HCT116 (cell line): ENCODE measurements around the gene NCSTN. TPM values are rescaled to one million over a fixed set of nuclear protein-coding genes. Genes with fewer than 3 reads are reported as not detected.

ENCODE experiments used
- ATAC-seq: fragments of 200-7000 bp; cut with Tn5 transposase; 2 replicates; pipeline ENCODE4 v1.9.1; 2020; ENCODE audit warnings: mild to moderate bottlenecking, moderate library complexity
- BruUV-seq: library from RNA; stranded (reverse); fragments of 400-500 nt; replicated peaks from 2 replicates; lab custom pipeline; 2021; lab: Mats Ljungman, UMichigan
- CTCF ChIA-PET: fragments of 300-600 bp; sonication (Branson Sonifier 250); formaldehyde crosslinking; loops from one replicate; lab custom pipeline; 2021; ENCODE audit warnings: antibody characterized with exemption; lab: Charles Lee
- POLR2A ChIA-PET: fragments of 300-600, 350-600 bp; sonication (Branson Sonifier 250); formaldehyde crosslinking; loops from one replicate; lab custom pipeline; 2021; ENCODE audit warnings: antibody characterized with exemption; lab: Charles Lee
- RAD21 ChIA-PET, 2 experiments: fragments of 300-600 bp; sonication (Branson Sonifier 250); formaldehyde crosslinking; loops; one replicate each; lab custom pipeline; 2023; ENCODE audit warnings: low total read pairs in 2 of 2; ENCODE audit not compliant: uncharacterized antibody in 2 of 2, unreplicated experiment in 2 of 2, low non-redundant PET in 1 of 2; lab: Charles Lee
- DNase-seq: peaks from one replicate; pipeline ENCODE4 v3.0.0-alpha.2; 2010; ENCODE audit warnings: low read depth, low spot score
- H2AFZ ChIP-seq: fragments of 200-600 bp; shearing (Covaris generic), sonication (generic); 2 replicates; pipeline ENCODE4 v1.6.1; 2017; ENCODE audit warnings: low read depth, mixed run types, mixed read lengths, antibody characterized with exemption, low read length; ENCODE audit not compliant: poor library complexity, severe bottlenecking
- H3K27ac ChIP-seq: 2 replicates; pipeline ENCODE4 v1.5.1; 2012; ENCODE audit warnings: low read depth, low read length
- H3K27me3 ChIP-seq: fragments of 200-600 bp; sonication (generic); 2 replicates; pipeline ENCODE4 v1.6.1; 2016; ENCODE audit warnings: mixed run types, low read length, mixed read lengths; ENCODE audit not compliant: insufficient read depth
- H3K36me3 ChIP-seq, 2 experiments: fragments of 200-500 bp in 1 of 2; fragments of 200-600 bp in 1 of 2; sonication (Bioruptor generic) in 1 of 2; sonication (generic) in 1 of 2; 2 replicates each; pipeline versions ENCODE4 v1.5.1 to v1.6.1; 2014 to 2016; ENCODE audit warnings: low read length in 2 of 2, inconsistent platforms in 1 of 2, mixed read lengths in 1 of 2, mixed run types in 1 of 2; ENCODE audit not compliant: insufficient read depth in 2 of 2, control insufficient read depth in 1 of 2
- H3K4me1 ChIP-seq, 2 experiments: fragments of 200-600 bp in 1 of 2; sonication (generic) in 1 of 2; 2 replicates each; pipeline versions ENCODE4 v1.5.1 to v1.6.1; 2012 to 2017; ENCODE audit warnings: low read length in 2 of 2, inconsistent platforms in 1 of 2, mild to moderate bottlenecking in 1 of 2, mixed read lengths in 1 of 2, mixed run types in 1 of 2, moderate library complexity in 1 of 2; ENCODE audit not compliant: insufficient read depth in 2 of 2, control insufficient read depth in 1 of 2
- H3K4me2 ChIP-seq: fragments of 200-600 bp; sonication (generic); 2 replicates; pipeline ENCODE4 v1.6.1; 2017; ENCODE audit warnings: mixed run types, low read length, mixed read lengths
- H3K4me3 ChIP-seq, 2 experiments: fragments of 200-600 bp in 1 of 2; sonication (generic) in 1 of 2; replicated peaks in 1 of 2; 2 replicates each; pipeline ENCODE4 v1.5.1; 2011 to 2016; ENCODE audit warnings: low read length in 2 of 2, control low read depth in 1 of 2, low read depth in 1 of 2, mild to moderate bottlenecking in 1 of 2, mixed read lengths in 1 of 2, mixed run types in 1 of 2
- H3K79me2 ChIP-seq: fragments of 200-600 bp; sonication (generic); 2 replicates; pipeline ENCODE4 v1.6.1; 2017; ENCODE audit warnings: mild to moderate bottlenecking, mixed run types, low read length, moderate library complexity, mixed read lengths; ENCODE audit not compliant: insufficient read depth
- H3K9ac ChIP-seq: fragments of 200-600 bp; sonication (generic); 2 replicates; pipeline ENCODE4 v1.6.1; 2016; ENCODE audit warnings: low read length, mixed read lengths
- H3K9me2 ChIP-seq: fragments of 200-600 bp; sonication (generic), shearing (Covaris generic); 2 replicates; pipeline ENCODE4 v1.6.1; 2017; ENCODE audit warnings: mixed run types, mild to moderate bottlenecking, moderate library complexity; ENCODE audit not compliant: insufficient read depth
- H3K9me3 ChIP-seq, 2 experiments: fragments of 200-500 bp in 1 of 2; fragments of 200-600 bp in 1 of 2; sonication (Bioruptor generic) in 1 of 2; sonication (generic) in 1 of 2; 2 replicates each; pipeline ENCODE4 v1.6.1; 2014 to 2017; ENCODE audit warnings: low read length in 2 of 2, mixed read lengths in 2 of 2, inconsistent platforms in 1 of 2, low read depth in 1 of 2, mild to moderate bottlenecking in 1 of 2, mixed run types in 1 of 2, moderate library complexity in 1 of 2; ENCODE audit not compliant: control insufficient read depth in 1 of 2, insufficient read depth in 1 of 2
- H4K20me1 ChIP-seq: fragments of 200-600 bp; sonication (generic), shearing (Covaris generic); 2 replicates; pipeline ENCODE4 v1.6.1; 2017; ENCODE audit warnings: mixed run types, mild to moderate bottlenecking, moderate library complexity; ENCODE audit not compliant: insufficient read depth
- CBX3 ChIP-seq: IDR thresholded peaks from 2 replicates; pipeline ENCODE4 v1.6.1; 2012; ENCODE audit warnings: low read depth
- CEBPB ChIP-seq: IDR thresholded peaks from 2 replicates; pipeline ENCODE4 v1.6.1; 2012; ENCODE audit warnings: low read depth
- EGR1 ChIP-seq: IDR thresholded peaks from 2 replicates; pipeline ENCODE4 v1.6.1; 2012; ENCODE audit warnings: low read depth
- ELF1 ChIP-seq: IDR thresholded peaks from 2 replicates; pipeline ENCODE4 v1.6.1; 2012; ENCODE audit warnings: low read depth, borderline replicate concordance
- EZH2phosphoT487 ChIP-seq: fragments of 200-600 bp; IDR thresholded peaks from 2 replicates; pipeline ENCODE4 v1.6.1; 2018; ENCODE audit warnings: antibody characterized with exemption, borderline replicate concordance
- FOSL1 ChIP-seq: IDR thresholded peaks from 2 replicates; pipeline ENCODE4 v1.6.1; 2012; ENCODE audit warnings: low read depth
- JUND ChIP-seq: IDR thresholded peaks from 2 replicates; pipeline ENCODE4 v1.6.1; 2012
- POLR2A ChIP-seq: IDR thresholded peaks from 2 replicates; pipeline ENCODE4 v1.7.0; 2011; ENCODE audit warnings: borderline replicate concordance; ENCODE audit not compliant: insufficient read depth, insufficient read length; ENCODE audit errors: extremely low read depth
- POLR2AphosphoS5 ChIP-seq: IDR thresholded peaks from 2 replicates; pipeline ENCODE4 v1.6.1; 2011; ENCODE audit warnings: mild to moderate bottlenecking, low read depth, low read length, moderate library complexity
- RAD21 ChIP-seq: IDR thresholded peaks from 2 replicates; pipeline ENCODE4 v1.6.1; 2012; ENCODE audit warnings: low read depth, mild to moderate bottlenecking
- SP1 ChIP-seq: IDR thresholded peaks from 2 replicates; pipeline ENCODE4 v1.6.1; 2012; ENCODE audit warnings: low read depth
- TCF7L2 ChIP-seq: IDR thresholded peaks from 2 replicates; pipeline ENCODE4 v1.7.0; 2011; ENCODE audit warnings: borderline replicate concordance, inconsistent platforms; ENCODE audit not compliant: insufficient read depth, insufficient read length; ENCODE audit errors: extremely low read depth
- YY1 ChIP-seq: IDR thresholded peaks from 2 replicates; pipeline ENCODE4 v1.6.1; 2011; ENCODE audit warnings: low read length, low read depth, moderate library complexity, mild to moderate bottlenecking; ENCODE audit not compliant: insufficient replicate concordance; ENCODE audit errors: extremely low read depth
- ZNF274 ChIP-seq: fragments of 200-500 bp; sonication (Bioruptor generic); IDR thresholded peaks from 2 replicates; pipeline ENCODE4 v1.6.1; 2014; ENCODE audit warnings: mild to moderate bottlenecking, low read depth, low read length, inconsistent platforms
- intact Hi-C: fragments of 100-400 bp; cut with micrococcal nuclease; formaldehyde crosslinking; loops from 2 replicates; pipeline ENCODE4 v1.10.0; 2022
- total RNA-seq: library from RNA; stranded (reverse); gene quantifications from one replicate; pipeline ENCODE4 v1.2.1, GENCODE V29; 2021; ENCODE audit not compliant: unreplicated experiment
- TF ChIP-seq, protein P1 (sequence below): IDR thresholded peaks from 2 replicates; pipeline ENCODE4 v1.6.1; 2012; ENCODE audit warnings: low read depth
- TF ChIP-seq, protein P2 (sequence below): IDR thresholded peaks from 2 replicates; pipeline ENCODE4 v1.6.1; 2012
- TF ChIP-seq, protein P3 (sequence below): IDR thresholded peaks from 2 replicates; pipeline ENCODE4 v1.6.1; 2012

NCSTN gene
- total RNA-seq, 1 experiment from 2014 or later = 68.4 TPM

DNA sequence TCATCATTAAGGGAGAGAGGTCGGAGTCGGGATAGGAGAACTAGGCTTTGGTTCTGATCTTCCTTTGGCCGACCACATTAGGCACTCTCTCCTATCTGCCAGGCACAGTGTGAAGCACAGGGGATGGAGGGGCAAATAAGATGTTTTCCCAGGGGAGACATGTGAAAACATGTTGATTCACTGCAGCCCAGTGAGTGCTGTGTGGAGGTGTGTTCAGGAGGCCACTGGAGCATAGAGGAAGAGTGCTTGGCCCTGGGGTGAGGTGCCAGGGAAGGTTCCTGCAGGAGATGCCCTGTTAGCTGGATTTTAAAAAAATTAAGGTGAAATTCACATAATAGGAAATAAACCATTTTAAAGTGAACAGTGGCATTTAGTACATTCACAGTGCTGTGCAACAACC, 60.9 kb downstream of the NCSTN start (continued):
- TF ChIP-seq, protein P1, sequence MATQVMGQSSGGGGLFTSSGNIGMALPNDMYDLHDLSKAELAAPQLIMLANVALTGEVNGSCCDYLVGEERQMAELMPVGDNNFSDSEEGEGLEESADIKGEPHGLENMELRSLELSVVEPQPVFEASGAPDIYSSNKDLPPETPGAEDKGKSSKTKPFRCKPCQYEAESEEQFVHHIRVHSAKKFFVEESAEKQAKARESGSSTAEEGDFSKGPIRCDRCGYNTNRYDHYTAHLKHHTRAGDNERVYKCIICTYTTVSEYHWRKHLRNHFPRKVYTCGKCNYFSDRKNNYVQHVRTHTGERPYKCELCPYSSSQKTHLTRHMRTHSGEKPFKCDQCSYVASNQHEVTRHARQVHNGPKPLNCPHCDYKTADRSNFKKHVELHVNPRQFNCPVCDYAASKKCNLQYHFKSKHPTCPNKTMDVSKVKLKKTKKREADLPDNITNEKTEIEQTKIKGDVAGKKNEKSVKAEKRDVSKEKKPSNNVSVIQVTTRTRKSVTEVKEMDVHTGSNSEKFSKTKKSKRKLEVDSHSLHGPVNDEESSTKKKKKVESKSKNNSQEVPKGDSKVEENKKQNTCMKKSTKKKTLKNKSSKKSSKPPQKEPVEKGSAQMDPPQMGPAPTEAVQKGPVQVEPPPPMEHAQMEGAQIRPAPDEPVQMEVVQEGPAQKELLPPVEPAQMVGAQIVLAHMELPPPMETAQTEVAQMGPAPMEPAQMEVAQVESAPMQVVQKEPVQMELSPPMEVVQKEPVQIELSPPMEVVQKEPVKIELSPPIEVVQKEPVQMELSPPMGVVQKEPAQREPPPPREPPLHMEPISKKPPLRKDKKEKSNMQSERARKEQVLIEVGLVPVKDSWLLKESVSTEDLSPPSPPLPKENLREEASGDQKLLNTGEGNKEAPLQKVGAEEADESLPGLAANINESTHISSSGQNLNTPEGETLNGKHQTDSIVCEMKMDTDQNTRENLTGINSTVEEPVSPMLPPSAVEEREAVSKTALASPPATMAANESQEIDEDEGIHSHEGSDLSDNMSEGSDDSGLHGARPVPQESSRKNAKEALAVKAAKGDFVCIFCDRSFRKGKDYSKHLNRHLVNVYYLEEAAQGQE = no peak
- TF ChIP-seq POLR2A = no peak
- TF ChIP-seq JUND = no peak
- no peak for TF ChIP-seq CEBPB
- TF ChIP-seq, protein P2, sequence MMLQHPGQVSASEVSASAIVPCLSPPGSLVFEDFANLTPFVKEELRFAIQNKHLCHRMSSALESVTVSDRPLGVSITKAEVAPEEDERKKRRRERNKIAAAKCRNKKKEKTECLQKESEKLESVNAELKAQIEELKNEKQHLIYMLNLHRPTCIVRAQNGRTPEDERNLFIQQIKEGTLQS = no peak
- no peak for TF ChIP-seq SP1
- TF ChIP-seq FOSL1 = no peak
- TF ChIP-seq RAD21 = no peak
- TF ChIP-seq TCF7L2 = no peak
- TF ChIP-seq POLR2AphosphoS5 = no peak
- TF ChIP-seq ZNF274 = no peak

DNA sequence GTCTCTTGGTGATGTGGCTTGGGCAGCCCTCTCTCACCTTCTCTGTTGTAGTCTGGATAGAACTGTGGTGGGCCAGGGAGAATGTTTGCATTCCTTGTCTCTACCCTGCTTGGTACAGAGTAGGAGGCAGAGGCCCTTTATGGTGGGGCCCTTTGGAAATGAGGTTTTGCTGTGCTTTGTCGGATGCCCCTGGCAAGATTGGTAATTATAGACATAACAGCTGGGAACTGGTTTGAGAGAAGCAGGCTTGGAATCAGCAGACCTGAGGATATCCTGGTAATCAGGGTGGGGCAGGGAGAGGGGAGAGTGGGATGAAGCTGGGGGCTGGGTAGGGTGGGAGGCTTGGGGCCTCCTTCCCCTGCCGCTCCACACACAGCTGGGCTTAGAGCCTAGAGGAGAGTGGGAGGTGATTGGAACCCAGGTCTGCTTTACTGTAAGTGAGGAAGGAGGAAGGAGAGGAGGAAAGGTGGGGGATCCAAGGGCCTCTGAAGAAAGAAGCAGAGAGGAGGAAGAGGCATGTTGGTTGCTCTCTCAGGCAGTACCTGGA, 62.2 kb downstream of the NCSTN start:
- Histone ChIP-seq H3K4me1 (peaks cover 23 to 39% of the 10 kb centered on the region in 2 experiments), H3K9me2 (no peaks in the 10 kb centered on the region), H3K9ac (no peak overlapping the region), H3K4me2 (no peak overlapping the region; the same call in 1 of the 2 replicates), H3K27ac (no peak overlapping the region), H3K36me3 (no peaks in the 10 kb centered on the region), H3K79me2 (no peaks in the 10 kb centered on the region), H3K9me3 (no peaks in the 10 kb centered on the region), H3K27me3 (no peaks in the 10 kb centered on the region), H2AFZ (no peak overlapping the region), H4K20me1 (no peaks in the 10 kb centered on the region), H3K4me3 (no peak overlapping the region)
- POLR2A ChIA-PET = no interaction called here
- no peak for DNase-seq
- TF ChIP-seq POLR2A (no peak), SP1 (no peak), YY1 (no peak), RAD21 (no peak), CEBPB (no peak), ELF1 (no peak), EGR1 (no peak), TCF7L2 (no peak), CBX3 (no peak), POLR2AphosphoS5 (no peak), EZH2phosphoT487 (no peak), ZNF274 (no peak)
- TF ChIP-seq, protein P3, sequence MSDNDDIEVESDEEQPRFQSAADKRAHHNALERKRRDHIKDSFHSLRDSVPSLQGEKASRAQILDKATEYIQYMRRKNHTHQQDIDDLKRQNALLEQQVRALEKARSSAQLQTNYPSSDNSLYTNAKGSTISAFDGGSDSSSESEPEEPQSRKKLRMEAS = no peak
- RAD21 ChIA-PET = no interaction called here
- CTCF ChIA-PET = interaction anchor here (1.1 kb wide), 1 partner anchor 153 kb away, joined by 3 read pairs; no protein-coding TSS in a partner anchor
- no peak for ATAC-seq
- intact Hi-C loops = no loop called here
- BruUV-seq = no TSS peak
